ENCODE results near the gene MYLK.

- TF ChIP-seq POLR2A (IDR thresholded peaks at IDR 0.05) (no peak), CTCF (IDR thresholded peaks at IDR 0.05) (no peak)
Measured at GRCh38 chr3:123597561-123597960, 286.6 kb downstream of the MYLK start.
